ENCODE data around the gene ZNF536.

DNA sequence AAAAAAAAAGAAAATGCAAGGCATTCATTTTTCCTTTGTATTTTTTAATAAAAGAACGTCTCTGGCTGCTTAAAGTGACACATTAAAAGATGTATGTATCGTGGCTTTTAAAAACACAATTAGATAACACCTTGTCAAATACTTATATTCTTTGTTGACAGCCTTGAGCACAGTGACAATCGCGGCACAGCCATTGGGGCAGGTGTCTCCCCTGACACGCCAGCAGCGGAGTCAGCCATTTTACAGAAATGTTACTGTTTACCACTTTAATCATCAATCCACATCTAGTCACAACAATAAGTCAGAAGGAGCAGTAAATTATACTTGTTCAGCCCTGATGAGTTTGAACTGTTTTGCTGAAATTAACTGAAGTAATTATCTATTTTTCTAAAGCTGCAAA, 224.1 kb downstream of the ZNF536 start:
- TF ChIP-seq CTCF (conservative IDR thresholded peaks at IDR 0.05 in 1 of 2, IDR thresholded peaks at IDR 0.05 in 1 of 2; ENCODE audit: low read depth in 1 of 2, low read length in 2 of 2) (no peak), EZH2 (IDR thresholded peaks at IDR 0.05; ENCODE audit: low read length, missing control alignments) (no peak)
